Mesenchymal stem cell (in vitro differentiated cells and primary cell): ENCODE results near the gene S1PR4.

ENCODE experiments used
- DNase-seq: peaks from one replicate; pipeline ENCODE4 v3.0.0-alpha.2; 2013
- H2AFZ ChIP-seq: one replicate; pipeline ENCODE4 v1.6.1; 2013; ENCODE audit warnings: low read depth, mild to moderate bottlenecking, control low read depth, inconsistent platforms, low read length, moderate library complexity
- H2AK5ac ChIP-seq: 2 replicates; pipeline ENCODE4 v1.6.1; 2013; ENCODE audit warnings: low read length, moderate library complexity, mild to moderate bottlenecking, inconsistent platforms; ENCODE audit not compliant: severe bottlenecking
- H2BK120ac ChIP-seq: one replicate; pipeline ENCODE4 v1.6.1; 2013; ENCODE audit warnings: low read depth, mild to moderate bottlenecking, inconsistent platforms, low read length, moderate library complexity
- H2BK12ac ChIP-seq, 2 experiments: one replicate each; pipeline ENCODE4 v1.6.1; 2013; ENCODE audit warnings: inconsistent platforms in 2 of 2, low read length in 2 of 2, mild to moderate bottlenecking in 2 of 2, moderate library complexity in 2 of 2, control low read depth in 1 of 2
- H2BK15ac ChIP-seq: one replicate; pipeline ENCODE4 v1.6.1; 2013; ENCODE audit warnings: mild to moderate bottlenecking, low read depth, inconsistent platforms; ENCODE audit not compliant: poor library complexity, severe bottlenecking
- H2BK5ac ChIP-seq: 2 replicates; pipeline ENCODE4 v1.6.1; 2013; ENCODE audit warnings: low read depth, mild to moderate bottlenecking, low read length, control low read depth, inconsistent platforms; ENCODE audit not compliant: poor library complexity, severe bottlenecking
- H3K14ac ChIP-seq, 2 experiments: one replicate each; pipeline ENCODE4 v1.6.1; 2013; ENCODE audit warnings: inconsistent platforms in 2 of 2, low read length in 2 of 2, control low read depth in 1 of 2, mild to moderate bottlenecking in 1 of 2, moderate library complexity in 1 of 2
- H3K18ac ChIP-seq, 2 experiments: one replicate each; pipeline ENCODE4 v1.6.1; 2013; ENCODE audit warnings: inconsistent platforms in 2 of 2, low read length in 2 of 2, control low read depth in 1 of 2, low read depth in 1 of 2, mild to moderate bottlenecking in 1 of 2
- H3K23ac ChIP-seq, 2 experiments: one replicate each; pipeline ENCODE4 v1.6.1; 2013; ENCODE audit warnings: inconsistent platforms in 2 of 2, low read length in 2 of 2, mild to moderate bottlenecking in 2 of 2, moderate library complexity in 2 of 2, control low read depth in 1 of 2
- H3K27ac ChIP-seq: 2 replicates; pipeline ENCODE4 v1.5.1; 2013; ENCODE audit warnings: mild to moderate bottlenecking, moderate library complexity, low read length, control low read depth, inconsistent platforms; ENCODE audit not compliant: poor library complexity, severe bottlenecking
- H3K27me3 ChIP-seq, 2 experiments: 2 replicates each; pipeline versions ENCODE4 v1.6.1 to v1.7.0; 2013; ENCODE audit warnings: low read length in 2 of 2, mild to moderate bottlenecking in 2 of 2, moderate library complexity in 2 of 2, control low read depth in 1 of 2, inconsistent platforms in 1 of 2; ENCODE audit not compliant: control insufficient read depth in 1 of 2, insufficient read depth in 1 of 2
- H3K36me3 ChIP-seq, 2 experiments: 2 replicates each; pipeline versions ENCODE4 v1.6.1 to v1.7.0; 2013; ENCODE audit warnings: low read length in 2 of 2, control low read depth in 1 of 2, inconsistent platforms in 1 of 2, low read depth in 1 of 2, mild to moderate bottlenecking in 1 of 2; ENCODE audit not compliant: insufficient read depth in 2 of 2, control insufficient read depth in 1 of 2
- H3K4ac ChIP-seq, 2 experiments: one replicate each; pipeline ENCODE4 v1.6.1; 2013; ENCODE audit warnings: inconsistent platforms in 2 of 2, low read length in 2 of 2, mild to moderate bottlenecking in 2 of 2, moderate library complexity in 2 of 2, control low read depth in 1 of 2, low read depth in 1 of 2
- H3K4me1 ChIP-seq: 2 replicates; pipeline ENCODE4 v1.6.1; 2013; ENCODE audit warnings: low read depth, low read length, control low read depth; ENCODE audit not compliant: control insufficient read depth, insufficient read depth
- H3K4me2 ChIP-seq: 2 replicates; pipeline ENCODE4 v1.6.1; 2013; ENCODE audit warnings: low read length, mild to moderate bottlenecking, inconsistent platforms; ENCODE audit not compliant: poor library complexity, severe bottlenecking
- H3K4me3 ChIP-seq, 2 experiments: 2 replicates each; pipeline versions ENCODE4 v1.5.1 to v1.7.0; 2013; ENCODE audit warnings: low read length in 2 of 2, mild to moderate bottlenecking in 2 of 2, control low read depth in 1 of 2, low read depth in 1 of 2; ENCODE audit not compliant: insufficient read depth in 1 of 2
- H3K79me1 ChIP-seq: replicated peaks from 2 replicates; pipeline ENCODE4 v1.6.1; 2013; ENCODE audit warnings: mild to moderate bottlenecking, control low read depth, low read length, inconsistent platforms; ENCODE audit not compliant: poor library complexity, severe bottlenecking
- H3K9ac ChIP-seq: 2 replicates; pipeline ENCODE4 v1.7.0; 2013; ENCODE audit warnings: mild to moderate bottlenecking, low read length, moderate library complexity
- H3K9me3 ChIP-seq: 2 replicates; pipeline ENCODE4 v1.7.0; 2013; ENCODE audit warnings: mild to moderate bottlenecking, low read length; ENCODE audit not compliant: control insufficient read depth
- H4K8ac ChIP-seq: one replicate; pipeline ENCODE4 v1.6.1; 2013; ENCODE audit warnings: inconsistent platforms, mild to moderate bottlenecking, low read length, moderate library complexity
- H4K91ac ChIP-seq: one replicate; pipeline ENCODE4 v1.6.1; 2013; ENCODE audit warnings: mild to moderate bottlenecking, low read length, inconsistent platforms
- WGBS: methylation state at CpG from one replicate; pipeline ENCODE4 v1.1.7; 2013; ENCODE audit warnings: mixed read lengths; 5-methylcytosine and 5-hydroxymethylcytosine counted together

The S1PR4 gene

GRCh38 chr19:3186160-3186688, 7.7 kb downstream of the S1PR4 start:
- peak overlapping the region; percentile 85 to 88 for H3K18ac ChIP-seq
- H3K79me1 ChIP-seq: peaks cover 34% of the 10 kb centered on the region
- H4K8ac ChIP-seq: peak overlapping the region; percentile 94
- no peaks in the 10 kb centered on the region for H3K9me3 ChIP-seq
- H3K4me1 ChIP-seq: peaks cover 27% of the 10 kb centered on the region
- H2AFZ ChIP-seq: peak overlapping the region; percentile 87
- no peak overlapping the region for H2BK12ac ChIP-seq
- WGBS: 1% methylated on average over 38 of the region's 38 CpGs
- peak; percentile 36 for DNase-seq
- H3K27ac ChIP-seq: no peak overlapping the region
- H3K14ac ChIP-seq: peak overlapping the region in 1 of 2 experiments; percentile 82
- peaks cover 9 to 42% of the 10 kb centered on the region in 2 experiments for H3K36me3 ChIP-seq
- H3K4me2 ChIP-seq: peak overlapping the region; percentile 93
- H2BK5ac ChIP-seq: peak overlapping the region; percentile 36
- peak overlapping the region; percentile 83 for H4K91ac ChIP-seq
- H3K27me3 ChIP-seq: no peaks in the 10 kb centered on the region
- peak overlapping the region; percentile 74 for H2BK120ac ChIP-seq
- no peak overlapping the region for H2AK5ac ChIP-seq
- H3K4me3 ChIP-seq: peak overlapping the region; percentile 93 to 98
- H3K23ac ChIP-seq: peak overlapping the region in 1 of 2 experiments; percentile 91
- no peak overlapping the region for H2BK15ac ChIP-seq
- peak overlapping the region; percentile 93 for H3K9ac ChIP-seq
- peak overlapping the region in 1 of 2 experiments; percentile 60 for H3K4ac ChIP-seq

- H3K9me3 ChIP-seq: no peaks in the 10 kb centered on the region
- peak overlapping the region; percentile 93 for H3K9ac ChIP-seq
- H3K79me1 ChIP-seq: peaks cover 41% of the 10 kb centered on the region
- H3K27me3 ChIP-seq: no peaks in the 10 kb centered on the region
- WGBS: 74% methylated on average over 23 of the region's 23 CpGs
- DNase-seq: peak; percentile 13
- no peak overlapping the region for H3K18ac ChIP-seq
- H3K4me3 ChIP-seq: peak overlapping the region; percentile 93 to 98
- no peak overlapping the region for H3K23ac ChIP-seq
- H4K8ac ChIP-seq: no peak overlapping the region
- no peak overlapping the region for H2AK5ac ChIP-seq
- no peak overlapping the region for H2BK120ac ChIP-seq
- H3K4ac ChIP-seq: no peak overlapping the region
- no peak overlapping the region for H3K14ac ChIP-seq
- H3K4me2 ChIP-seq: peak overlapping the region; percentile 93
- no peak overlapping the region for H2BK15ac ChIP-seq
- H4K91ac ChIP-seq: no peak overlapping the region
- no peak overlapping the region for H2BK5ac ChIP-seq
- H2BK12ac ChIP-seq: no peak overlapping the region
- no peak overlapping the region for H3K27ac ChIP-seq
- no peak overlapping the region for H2AFZ ChIP-seq
- peaks cover 27% of the 10 kb centered on the region for H3K4me1 ChIP-seq
- H3K36me3 ChIP-seq: peaks cover 9 to 46% of the 10 kb centered on the region in 2 experiments
Observed at GRCh38 chr19:3186891-3187661, 8.5 kb downstream of the S1PR4 start.

- no peak overlapping the region for H3K4ac ChIP-seq
- H3K27ac ChIP-seq: no peak overlapping the region
- no peak overlapping the region for H2AK5ac ChIP-seq
- H3K9me3 ChIP-seq: no peaks in the 10 kb centered on the region
- H4K91ac ChIP-seq: no peak overlapping the region
- H3K27me3 ChIP-seq: no peaks in the 10 kb centered on the region
- H2BK5ac ChIP-seq: no peak overlapping the region
- H3K9ac ChIP-seq: peak overlapping the region; percentile 93
- no peak overlapping the region for H4K8ac ChIP-seq
- H3K23ac ChIP-seq: no peak overlapping the region
- peak overlapping the region in 1 of 2 experiments; percentile 93 for H3K4me3 ChIP-seq
- no peak overlapping the region for H2BK15ac ChIP-seq
- no peak overlapping the region for H3K14ac ChIP-seq
- no peak overlapping the region for H3K18ac ChIP-seq
- no peak overlapping the region for H3K4me2 ChIP-seq
- H2BK12ac ChIP-seq: no peak overlapping the region
- no peak overlapping the region for H2AFZ ChIP-seq
- H3K4me1 ChIP-seq: peaks cover 27% of the 10 kb centered on the region
- 97% methylated on average over 36 of the region's 36 CpGs for WGBS
- peaks cover 9 to 54% of the 10 kb centered on the region in 2 experiments for H3K36me3 ChIP-seq
- peaks cover 47% of the 10 kb centered on the region for H3K79me1 ChIP-seq
- H2BK120ac ChIP-seq: no peak overlapping the region
- no peak for DNase-seq
Observed at GRCh38 chr19:3187662-3188511, 9.3 kb downstream of the S1PR4 start.
